ENCODE data around the gene S100A9.

The S100A9 gene

DNA sequence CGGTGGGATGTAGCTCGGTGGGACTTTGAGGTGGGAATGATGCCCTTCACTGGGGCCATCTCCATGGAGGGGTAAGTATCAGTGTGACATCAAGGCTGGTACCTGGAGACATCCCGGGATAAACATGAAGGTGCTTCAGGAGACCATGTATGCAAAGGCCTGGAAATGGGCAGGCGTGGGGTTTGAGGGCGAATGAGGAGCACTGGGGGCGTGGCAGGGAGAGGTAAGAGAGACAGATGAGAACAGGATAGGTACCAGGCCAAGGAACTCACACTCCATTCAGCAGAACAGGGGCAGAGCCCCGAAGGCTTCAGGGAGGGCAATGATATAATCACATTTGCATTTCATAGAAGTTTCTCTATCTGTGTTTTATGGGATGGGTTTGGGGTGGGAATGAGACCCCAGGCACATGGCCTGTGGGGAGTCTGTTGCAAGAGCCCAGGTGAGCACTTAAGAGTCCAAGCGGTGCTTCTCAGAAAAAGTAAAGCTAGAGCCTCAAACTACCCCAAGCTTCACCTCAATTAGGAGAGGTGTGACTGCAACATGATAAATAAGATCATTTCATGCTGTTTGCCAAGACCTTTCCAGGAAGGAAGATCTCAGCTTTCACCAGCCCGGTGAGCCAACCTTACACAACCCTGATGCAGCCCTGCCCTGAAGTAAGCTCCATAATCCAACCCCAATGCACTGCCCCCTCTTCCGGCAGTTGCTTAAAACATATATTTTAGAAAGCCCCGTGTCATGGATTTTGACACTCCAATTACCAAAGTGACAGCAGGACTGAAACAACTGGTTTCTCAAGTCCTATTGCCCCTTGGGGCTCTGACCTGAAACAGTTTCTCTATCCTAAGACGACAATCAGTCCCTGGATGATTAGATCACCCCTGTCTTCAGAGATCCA lies 7.4 kb downstream of the S100A9 start:
- no peak for TF ChIP-seq ZFX (IDR thresholded peaks at IDR 0.05; ENCODE audit: borderline replicate concordance)
- TF ChIP-seq, protein P1, sequence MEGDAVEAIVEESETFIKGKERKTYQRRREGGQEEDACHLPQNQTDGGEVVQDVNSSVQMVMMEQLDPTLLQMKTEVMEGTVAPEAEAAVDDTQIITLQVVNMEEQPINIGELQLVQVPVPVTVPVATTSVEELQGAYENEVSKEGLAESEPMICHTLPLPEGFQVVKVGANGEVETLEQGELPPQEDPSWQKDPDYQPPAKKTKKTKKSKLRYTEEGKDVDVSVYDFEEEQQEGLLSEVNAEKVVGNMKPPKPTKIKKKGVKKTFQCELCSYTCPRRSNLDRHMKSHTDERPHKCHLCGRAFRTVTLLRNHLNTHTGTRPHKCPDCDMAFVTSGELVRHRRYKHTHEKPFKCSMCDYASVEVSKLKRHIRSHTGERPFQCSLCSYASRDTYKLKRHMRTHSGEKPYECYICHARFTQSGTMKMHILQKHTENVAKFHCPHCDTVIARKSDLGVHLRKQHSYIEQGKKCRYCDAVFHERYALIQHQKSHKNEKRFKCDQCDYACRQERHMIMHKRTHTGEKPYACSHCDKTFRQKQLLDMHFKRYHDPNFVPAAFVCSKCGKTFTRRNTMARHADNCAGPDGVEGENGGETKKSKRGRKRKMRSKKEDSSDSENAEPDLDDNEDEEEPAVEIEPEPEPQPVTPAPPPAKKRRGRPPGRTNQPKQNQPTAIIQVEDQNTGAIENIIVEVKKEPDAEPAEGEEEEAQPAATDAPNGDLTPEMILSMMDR (IDR thresholded peaks at IDR 0.05), result no peak
- no peak overlapping the region for H3K27ac ChIP-seq

DNA sequence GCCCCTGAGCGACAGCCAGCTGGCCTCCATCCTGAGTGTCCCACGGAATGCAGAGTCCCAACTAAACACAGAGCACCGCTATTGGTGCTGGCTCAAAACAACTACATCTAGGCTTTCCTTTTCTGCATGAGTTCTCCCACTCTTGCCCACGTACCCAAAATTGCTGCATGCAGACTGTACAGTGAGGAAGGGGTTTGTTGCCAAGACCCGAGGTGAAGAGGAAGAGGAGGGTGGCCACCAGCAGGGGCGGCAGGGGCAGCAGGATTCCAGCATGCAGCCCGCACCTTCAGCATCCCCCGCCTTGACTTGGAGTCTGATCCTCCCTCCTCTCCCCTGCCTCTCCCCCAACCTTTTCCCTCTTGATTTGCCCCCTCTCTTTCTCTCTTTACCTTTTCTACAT lies 8.0 kb downstream of the S100A9 start:
- TF ChIP-seq ZFX (IDR thresholded peaks at IDR 0.05; ENCODE audit: borderline replicate concordance), result no peak
- TF ChIP-seq, protein P1 (IDR thresholded peaks at IDR 0.05), result no peak
- no peak overlapping the region for H3K27ac ChIP-seq

DNA sequence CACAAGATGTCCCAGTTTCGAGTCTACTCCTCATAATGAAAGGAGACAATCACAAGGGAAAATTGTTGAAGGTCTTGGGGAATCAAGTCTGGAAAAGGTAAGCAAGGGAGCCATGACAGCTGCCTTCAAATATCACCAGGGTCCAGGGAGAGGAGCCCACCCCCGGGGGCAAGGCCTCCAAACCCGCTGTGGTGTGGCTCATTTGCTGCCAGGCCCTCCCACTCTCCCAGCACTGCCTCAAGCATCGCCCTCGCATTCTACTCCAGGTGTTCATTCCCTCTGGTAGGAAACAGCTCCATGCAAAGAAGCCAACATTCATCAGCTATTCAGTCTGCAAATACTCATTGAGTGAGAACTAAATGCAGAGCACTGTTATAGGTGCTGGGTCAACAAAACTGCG lies 8.6 kb downstream of the S100A9 start:
- TF ChIP-seq, protein P1 (IDR thresholded peaks at IDR 0.05), result no peak
- no peak for TF ChIP-seq ZFX (IDR thresholded peaks at IDR 0.05; ENCODE audit: borderline replicate concordance)
- H3K27ac ChIP-seq, result no peak overlapping the region

DNA sequence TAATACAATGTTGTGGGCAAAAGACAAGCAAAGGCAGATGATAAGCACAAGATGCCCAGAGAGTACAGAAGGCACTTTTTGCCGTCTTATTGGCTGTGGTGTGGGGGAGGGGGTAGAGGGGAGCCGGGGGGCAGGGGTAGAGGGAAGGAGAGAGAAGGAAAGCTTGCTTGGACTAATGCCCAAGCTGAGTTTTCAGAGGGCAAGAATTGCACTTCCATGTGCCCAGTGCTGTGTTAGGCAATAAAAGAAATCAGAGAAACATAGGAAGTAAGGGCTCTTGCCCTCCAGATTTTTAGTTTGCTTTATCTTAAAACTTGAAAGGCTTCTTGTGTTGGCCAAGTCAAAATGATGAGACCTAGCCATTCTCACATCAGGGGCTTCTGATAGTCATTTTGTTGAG lies 9.4 kb downstream of the S100A9 start:
- no peak overlapping the region for H3K27ac ChIP-seq
- TF ChIP-seq, protein P1 (IDR thresholded peaks at IDR 0.05), result no peak
- no peak for TF ChIP-seq ZFX (IDR thresholded peaks at IDR 0.05; ENCODE audit: borderline replicate concordance)

DNA sequence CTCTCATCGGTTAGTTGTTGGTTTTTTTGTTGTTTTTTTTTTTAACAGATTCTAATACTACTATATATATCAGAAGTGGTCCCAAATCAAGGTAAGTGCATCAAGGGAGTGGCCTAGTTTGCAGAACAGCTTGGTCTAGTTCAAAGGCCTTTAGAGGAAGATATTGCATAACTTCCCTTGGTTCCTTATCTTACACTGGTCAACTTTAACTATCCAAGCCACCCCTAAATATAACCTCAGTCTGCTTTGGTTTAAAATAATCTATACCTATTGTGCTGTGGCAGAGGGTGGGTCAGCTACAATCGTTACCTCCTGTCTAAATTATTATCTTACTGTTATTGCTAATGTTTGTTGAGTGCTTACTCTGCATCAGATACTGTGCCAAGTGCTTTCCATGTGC lies 10.8 kb downstream of the S100A9 start:
- TF ChIP-seq, protein P1 (IDR thresholded peaks at IDR 0.05), result no peak
- no peak for TF ChIP-seq ZFX (IDR thresholded peaks at IDR 0.05; ENCODE audit: borderline replicate concordance)
- no peak overlapping the region for H3K27ac ChIP-seq

DNA sequence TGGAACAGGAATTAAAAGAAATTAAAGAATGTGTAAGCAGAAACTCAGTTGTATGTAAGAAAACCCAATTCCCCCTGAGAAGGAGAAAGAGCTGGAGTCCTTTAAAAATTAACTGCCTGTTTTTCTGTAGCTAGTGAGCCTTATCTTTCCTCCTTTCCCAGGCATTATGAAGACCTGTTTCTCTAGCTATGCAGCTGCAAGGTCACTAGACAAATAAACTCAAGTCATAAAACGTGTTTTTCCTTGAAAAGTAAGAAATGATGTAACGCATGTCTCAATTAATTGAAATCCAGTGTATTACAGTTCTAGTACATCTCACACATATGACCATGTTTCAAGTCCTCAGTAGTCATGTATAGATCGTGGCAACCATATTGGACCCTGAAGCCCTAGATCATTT lies 12.5 kb downstream of the S100A9 start:
- TF ChIP-seq, protein P1 (IDR thresholded peaks at IDR 0.05), result no peak
- no peak for TF ChIP-seq ZFX (IDR thresholded peaks at IDR 0.05; ENCODE audit: borderline replicate concordance)
- H3K27ac ChIP-seq, result no peak overlapping the region

DNA sequence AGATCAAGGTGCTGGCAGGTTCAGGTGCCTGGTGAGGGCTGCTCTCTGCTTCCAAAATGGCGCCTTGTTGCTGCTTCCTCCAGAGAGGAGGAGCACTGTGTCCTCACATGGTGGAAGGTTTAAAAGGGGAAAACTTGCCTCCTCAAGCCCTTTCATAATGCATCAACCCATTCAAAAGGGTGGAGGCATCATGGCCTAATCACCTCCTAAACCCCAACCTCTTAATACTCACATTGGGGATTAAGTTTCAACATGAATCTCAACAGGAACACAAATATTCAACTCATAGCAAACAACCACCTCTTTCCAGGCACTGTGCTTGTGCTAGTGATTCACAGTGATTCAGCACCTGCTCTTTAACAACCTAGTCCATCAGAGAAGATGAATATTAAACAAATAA lies 13.6 kb downstream of the S100A9 start:
- no peak overlapping the region for H3K27ac ChIP-seq

More for the DNA sequence above, 13.6 kb downstream of the S100A9 start:
- TF ChIP-seq, protein P1 (IDR thresholded peaks at IDR 0.05), result no peak
- TF ChIP-seq ZFX (IDR thresholded peaks at IDR 0.05; ENCODE audit: borderline replicate concordance), result no peak
